HG03565 (cell line): ENCODE data around the gene ACTR3.
A peak's percentile ranks its signal among the peaks of the same experiment; 100 is the strongest.
"Not testable (repeated sequence)": the region's sequence is repeated elsewhere in the genome, so short reads cannot be mapped to it uniquely, and the experiment has no call there.

ENCODE experiments used
- ATAC-seq: cut with Tn5 transposase; IDR thresholded peaks from one replicate; pipeline ENCODE4 v1.9.1; 2021; ENCODE audit warnings: mild to moderate bottlenecking, moderate library complexity; ENCODE audit not compliant: unreplicated experiment

The ACTR3 gene

DNA sequence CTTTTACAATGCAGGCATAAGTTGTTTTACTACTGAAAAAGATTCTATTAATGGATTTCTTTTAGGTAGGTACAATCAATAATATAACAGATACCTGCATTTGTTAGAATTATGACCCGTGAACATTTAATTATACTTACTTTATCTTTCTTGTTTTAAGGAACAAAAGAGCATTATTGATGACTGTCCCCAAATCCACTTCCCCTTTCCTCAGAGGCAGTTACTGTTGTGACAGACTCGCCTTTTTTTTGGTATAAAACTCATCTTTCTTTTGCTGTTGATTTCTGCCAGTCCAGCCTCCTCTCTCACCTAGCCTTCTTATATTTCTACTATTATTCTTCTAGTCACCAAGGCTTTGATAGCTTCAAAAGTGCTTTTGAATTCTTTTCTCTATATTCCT is 12.1 kb downstream of the ACTR3 start:
- ATAC-seq: no peak

DNA sequence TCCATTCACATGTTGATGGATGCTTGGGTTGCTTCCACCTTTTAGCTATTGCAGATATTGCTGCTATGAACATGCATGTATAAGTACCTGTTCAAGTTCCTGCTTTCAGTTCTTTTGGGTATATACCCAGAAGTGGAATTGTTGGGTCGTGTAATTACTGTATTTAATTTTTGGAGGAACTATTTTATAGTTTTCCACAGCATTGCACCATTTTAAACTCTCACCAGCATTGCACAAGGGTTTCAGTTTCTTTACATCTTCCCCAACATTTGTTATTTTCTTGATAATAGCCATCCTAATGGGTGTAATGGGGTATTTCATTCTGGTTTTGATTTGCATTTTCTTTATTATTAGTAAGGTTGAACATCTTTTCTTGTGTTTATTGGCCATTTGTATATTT is 16.0 kb downstream of the ACTR3 start:
- no peak for ATAC-seq

DNA sequence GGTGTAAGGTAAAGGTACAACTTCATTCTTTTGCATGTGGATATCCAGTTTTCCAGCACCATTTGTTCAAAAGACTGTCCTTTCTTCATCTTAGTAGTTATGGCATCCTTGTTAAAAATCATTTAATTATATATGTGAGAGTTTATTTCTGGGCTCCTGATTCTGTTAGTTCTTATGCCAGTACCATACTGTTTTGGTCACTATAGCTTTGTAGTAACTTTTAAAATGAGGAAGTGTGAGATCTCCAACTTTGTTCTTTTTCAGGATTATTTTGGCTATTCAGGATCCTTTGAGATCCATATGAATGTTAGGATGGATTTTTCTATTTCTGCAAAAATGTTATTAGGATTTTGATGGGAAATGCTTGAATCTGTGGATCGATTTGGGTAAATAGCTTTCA is 16.8 kb downstream of the ACTR3 start:
- ATAC-seq: no peak

DNA sequence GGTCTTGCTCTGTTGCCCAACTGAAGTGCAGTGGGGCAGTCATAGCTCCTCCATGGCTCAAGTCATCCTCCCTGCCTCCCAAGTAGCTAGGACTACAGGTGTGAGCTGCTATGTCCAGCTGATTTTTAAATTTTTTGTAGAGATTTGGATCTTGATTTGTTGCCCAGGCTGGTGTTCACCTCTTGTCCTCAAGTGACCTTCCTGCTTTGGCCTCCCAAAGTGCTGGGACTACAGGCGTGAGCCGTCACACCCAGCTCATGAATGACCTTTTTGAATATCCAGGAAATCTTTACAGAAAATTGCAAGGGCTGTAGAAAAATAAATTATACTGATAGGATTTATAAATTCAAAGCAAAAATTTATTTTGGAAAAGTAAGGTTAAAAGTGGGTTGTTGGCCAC is 17.4 kb downstream of the ACTR3 start:
- ATAC-seq: no peak

DNA sequence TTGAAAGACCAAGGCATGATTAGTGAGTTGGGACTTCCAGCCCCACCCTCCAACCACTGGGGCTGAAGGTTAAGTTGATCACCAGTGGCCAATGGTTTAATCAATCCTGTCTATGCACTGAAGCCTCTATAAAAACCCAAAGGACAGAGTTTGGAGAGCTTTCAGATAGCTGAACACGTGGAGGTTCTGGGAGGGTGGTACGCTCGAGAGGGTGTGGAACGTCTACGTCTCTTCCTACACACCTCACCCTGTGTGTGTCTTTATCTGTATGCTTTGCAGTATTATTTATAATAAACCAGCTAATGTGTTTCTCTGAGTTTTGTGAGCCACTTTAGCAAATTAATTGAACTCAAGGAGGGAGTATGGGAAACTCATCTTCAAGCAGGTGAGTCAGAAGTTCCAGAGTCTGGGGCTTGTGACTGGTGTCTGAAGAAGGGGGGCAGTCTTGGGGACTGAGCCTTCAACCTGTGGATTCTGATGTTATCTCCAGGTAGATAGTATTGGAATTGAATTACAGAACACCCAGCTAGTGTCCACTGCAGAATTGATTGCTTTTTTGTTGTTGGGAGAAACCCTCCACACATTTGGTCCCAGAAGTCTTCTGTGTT is 20.3 kb downstream of the ACTR3 start:
- no peak for ATAC-seq

DNA sequence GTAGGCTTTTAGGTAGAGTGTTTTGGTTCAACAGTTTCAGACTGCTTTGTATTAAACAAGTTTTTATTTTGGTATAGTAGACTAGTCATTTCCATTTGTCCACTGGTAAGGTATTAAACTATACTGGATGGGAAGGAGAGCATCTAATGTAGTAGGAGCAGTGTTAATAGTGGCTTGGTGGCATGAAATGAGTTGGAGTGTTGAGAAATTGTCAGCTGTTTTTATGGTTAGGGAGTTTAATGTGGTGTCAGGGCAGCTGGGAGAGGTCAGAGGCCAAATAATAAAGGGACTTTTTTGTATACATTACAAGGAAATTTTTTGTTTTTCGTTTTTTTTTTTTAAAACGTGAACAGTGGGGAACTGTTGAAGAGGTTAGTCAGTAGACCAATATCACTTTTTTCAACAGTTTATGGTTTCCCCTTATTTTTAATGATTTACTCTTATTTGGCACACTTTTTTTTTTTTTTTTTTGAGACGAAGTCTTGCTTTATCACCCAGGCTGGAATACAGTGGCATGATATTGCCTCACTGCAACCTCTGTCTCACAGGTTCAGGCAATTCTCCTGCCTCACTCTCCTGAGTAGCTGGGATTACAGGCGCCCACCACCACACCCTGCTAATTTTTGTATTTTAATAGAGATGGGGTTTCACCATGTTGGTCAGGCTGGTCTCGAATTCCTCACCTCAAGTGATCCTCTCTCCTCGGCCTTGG is 21.2 kb downstream of the ACTR3 start:
- no peak for ATAC-seq

DNA sequence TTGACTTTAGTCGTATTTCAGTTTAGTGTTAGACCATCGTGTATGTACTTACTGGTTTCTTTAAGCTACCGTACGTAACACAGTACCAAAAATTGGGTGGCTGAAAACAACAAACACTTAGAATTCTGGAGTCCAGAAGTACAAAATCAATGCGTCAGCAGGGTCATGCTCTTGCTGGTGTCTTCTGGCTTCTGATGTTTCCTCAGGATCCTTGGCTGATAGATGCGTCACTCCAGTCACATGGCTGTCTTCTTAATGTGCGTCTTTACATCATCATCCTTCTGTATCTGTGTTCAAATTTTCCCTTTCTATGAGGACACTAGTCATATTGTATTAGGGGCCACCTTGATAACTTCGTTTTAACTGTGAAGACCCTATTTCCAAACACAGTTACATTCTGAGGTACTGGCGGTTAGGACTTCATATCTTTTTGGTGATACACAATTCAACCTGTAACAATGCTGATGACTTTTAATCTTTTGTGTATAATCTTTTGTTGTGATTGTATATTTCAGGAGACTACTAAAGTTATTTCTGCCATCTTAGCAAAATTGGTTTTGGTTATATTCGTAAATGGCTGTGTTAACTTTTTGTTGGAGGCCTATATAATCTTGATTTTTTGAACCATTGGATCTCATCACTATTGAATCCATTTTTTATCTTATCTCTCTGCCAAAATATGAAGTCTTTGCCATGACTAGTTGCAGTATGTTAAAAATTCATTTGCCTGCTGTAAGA is 25.4 kb downstream of the ACTR3 start:
- no peak for ATAC-seq

DNA sequence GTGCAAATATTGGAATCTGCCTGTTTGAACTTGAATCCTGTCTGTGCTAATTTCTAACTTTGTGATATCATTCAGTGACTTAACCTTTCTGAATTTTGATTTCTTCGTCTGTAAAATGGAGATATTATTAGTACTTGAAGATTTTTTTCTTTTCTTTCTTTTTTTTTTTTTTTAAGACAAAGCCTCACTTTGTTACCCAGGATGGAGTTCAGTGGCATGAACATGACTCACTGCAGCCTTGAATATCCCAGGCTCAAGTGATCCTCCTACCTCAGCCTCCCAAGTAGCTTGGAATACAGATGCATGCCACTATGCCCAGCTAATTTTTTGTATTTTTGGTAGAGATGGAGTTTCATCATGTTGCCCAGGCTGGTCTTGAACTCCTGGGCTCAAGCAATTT is 28.3 kb downstream of the ACTR3 start:
- ATAC-seq: no peak

DNA sequence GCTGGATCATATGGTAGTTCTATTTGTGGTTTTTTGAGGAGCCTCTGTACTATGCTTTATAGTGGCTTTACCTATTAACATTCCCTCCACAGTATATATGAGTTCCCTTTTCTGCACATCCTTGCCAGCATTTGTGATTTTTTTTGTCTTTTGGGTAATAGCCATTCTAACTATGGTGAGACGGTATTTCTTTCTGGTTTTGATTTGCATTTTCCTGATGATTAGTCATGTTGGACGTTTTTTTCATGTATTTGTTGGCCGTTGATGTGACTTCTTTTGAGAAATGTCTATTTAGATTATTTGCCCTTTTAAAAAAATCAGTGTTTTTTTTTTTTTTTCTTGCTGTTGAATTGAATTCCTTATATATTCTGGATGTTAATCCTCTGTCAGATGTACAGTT is 31.1 kb downstream of the ACTR3 start:
- no peak for ATAC-seq

DNA sequence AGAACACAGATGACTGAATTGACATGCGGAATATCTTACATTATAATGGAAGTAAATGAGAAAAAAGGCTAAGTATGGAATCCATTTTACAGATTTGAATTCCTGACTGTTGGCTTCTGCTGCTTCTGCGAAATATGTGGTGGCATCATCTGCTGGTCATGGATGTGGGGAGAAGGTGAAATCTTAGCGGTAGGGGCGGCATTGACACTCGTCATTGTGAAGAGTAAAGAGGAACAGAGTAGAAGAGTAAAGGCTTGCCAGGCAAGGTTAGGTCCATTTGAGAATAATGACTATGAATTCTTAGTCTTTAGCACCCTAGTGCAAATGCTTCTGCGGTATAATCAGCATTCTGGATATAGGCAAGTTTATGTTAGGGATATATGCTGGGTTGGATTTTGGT is 32.4 kb downstream of the ACTR3 start:
- ATAC-seq: peak; percentile 1

DNA sequence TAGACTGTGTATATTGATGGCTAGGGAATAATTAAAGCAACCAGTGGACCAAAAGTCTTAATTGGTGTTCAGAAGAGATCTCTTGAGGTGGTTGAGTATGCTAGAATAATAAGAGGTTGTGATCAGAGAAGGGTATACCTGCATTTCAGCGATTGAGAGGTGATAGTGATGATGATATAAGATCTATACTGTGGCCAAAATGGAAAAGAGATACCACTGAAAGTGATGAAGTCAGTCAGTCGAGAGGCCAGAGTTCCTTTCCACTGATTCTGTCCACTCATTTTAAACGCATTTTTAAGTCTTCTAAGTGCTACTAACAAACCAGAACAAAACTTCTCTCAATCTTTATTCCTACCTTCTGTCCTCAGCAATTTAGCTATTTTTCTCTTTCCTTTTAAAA is 32.9 kb downstream of the ACTR3 start:
- peak; percentile 45 for ATAC-seq

DNA sequence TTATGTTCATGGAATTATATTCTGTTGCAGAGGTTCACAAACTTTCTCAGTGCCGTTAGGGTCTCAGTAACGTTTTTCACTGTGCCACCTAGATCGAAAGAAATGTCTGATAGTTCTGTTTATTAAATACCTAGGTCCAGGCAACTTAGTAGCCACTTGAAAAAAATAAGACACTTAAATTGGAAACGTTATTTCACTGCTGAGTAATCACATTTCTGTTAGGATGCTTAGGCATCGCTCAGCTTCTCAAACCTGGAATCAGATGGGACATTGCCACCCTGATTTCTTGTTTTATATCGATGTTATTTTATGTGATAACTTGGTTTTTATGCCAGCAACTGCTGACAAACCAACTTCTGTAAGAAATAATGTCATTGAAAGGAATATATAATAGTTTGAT is 36.0 kb downstream of the ACTR3 start:
- ATAC-seq: no peak

DNA sequence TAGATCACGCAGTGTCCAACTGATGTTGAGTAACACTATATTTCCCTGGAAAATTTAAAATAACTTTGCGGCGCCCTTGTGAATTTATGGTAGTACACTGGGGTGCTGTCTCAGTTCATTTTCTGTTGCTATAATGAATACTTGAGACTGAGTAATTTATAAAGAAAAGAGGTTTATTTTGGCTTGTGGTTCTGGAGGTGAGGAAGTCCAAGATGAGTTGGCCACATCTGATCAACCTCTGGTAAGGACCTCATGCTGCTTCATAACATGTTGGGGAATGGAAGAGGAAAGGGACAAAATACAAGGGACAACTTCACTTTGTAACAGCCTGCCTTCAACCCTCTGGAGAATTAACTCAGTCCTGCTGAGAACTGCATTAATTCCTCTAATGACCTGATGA is 36.4 kb downstream of the ACTR3 start:
- ATAC-seq: no peak

DNA sequence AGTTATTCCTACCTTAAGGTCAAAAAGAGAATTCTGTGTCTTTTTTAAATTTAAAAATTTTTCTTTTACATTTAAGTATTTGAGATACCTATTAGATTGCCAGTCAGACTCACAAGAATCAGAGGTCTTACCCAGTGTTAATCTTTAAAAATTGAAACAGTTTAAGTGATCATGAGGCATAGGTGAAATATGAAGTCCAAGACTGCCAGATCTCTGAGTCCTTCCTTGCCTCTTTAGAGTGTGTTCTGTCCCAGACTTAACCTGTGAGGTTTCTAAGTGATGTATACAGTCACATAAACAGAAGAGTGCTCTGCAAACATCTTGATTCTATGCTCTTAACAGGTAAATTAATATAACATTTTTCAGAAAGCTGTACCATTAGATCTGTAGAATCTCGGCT is 40.6 kb downstream of the ACTR3 start:
- no peak for ATAC-seq

DNA sequence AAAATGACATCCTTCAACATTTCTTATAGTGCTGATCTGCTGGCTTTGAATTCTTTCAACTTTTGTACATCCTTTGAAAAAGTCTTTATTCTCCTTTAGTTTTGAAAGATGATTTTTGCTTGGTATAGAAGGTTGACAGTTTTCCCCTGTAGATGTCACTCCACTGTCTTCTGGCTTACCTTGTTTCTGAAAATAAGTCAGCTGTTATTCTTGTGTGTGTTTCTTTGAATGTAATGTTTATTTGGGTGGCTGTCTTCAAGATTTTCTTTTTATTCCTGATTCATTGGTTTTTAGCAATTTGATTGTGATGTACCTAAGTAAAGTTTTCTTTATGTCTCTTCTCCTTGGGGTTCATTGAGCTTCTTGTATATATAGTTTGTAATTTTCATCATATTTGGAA is 47.6 kb downstream of the ACTR3 start:
- no peak for ATAC-seq

DNA sequence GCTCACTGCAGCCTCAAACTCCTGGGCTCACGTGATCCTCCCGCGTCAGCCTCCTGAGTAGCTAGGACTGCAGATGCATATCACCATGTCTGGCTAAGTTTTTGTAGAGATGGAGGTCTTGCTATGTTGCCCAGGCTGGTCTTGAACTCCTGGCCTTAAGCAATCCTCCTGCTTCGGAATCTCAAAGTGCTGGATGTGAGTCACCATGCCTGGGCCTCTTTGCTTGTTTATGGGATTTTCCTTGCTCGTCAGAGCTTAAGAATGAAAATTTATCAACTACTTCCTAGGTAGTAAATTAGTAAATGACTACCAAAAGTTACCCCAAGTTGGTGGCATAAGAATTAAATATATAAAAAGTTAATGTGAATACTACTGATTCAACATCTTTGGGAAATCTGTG is 51.0 kb downstream of the ACTR3 start:
- ATAC-seq: no peak

DNA sequence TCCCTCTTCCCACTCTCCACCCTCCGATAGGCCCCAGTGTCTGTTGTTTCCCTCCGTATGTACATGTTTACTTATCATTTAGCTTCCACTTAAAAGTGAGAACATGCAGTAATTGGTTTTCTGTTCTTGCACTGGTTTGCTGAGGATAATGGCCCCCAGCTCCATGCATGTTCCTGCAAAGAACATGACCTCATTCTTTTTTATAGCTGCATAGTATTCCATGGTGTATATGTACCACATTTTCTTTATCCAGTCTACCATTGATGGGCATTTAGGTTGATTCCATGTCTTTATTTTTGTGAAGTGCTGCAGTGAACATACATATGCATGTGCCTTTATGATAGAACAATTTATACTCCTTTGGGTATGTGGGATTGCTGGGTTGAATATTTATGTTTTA is 55.9 kb downstream of the ACTR3 start:
- ATAC-seq: not testable (repeated sequence)

DNA sequence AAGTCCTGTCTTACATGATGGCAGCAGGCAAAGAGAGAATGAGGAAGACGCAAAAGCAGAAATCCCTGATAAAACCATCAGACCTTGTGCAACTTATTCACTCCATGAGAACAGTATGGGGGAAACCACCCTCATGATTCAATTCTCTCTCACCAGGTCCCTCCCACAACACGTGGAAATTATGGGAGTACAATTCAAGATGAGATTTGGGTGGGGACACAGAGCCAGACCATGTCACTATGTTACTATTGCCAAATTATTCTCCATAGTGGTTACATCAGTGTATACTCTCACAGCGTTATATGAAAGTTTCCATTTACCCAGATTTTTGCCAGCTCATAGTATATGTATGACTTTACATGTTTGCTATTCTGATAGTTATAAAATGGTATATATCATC is 61.0 kb downstream of the ACTR3 start:
- ATAC-seq: not testable (repeated sequence)

DNA sequence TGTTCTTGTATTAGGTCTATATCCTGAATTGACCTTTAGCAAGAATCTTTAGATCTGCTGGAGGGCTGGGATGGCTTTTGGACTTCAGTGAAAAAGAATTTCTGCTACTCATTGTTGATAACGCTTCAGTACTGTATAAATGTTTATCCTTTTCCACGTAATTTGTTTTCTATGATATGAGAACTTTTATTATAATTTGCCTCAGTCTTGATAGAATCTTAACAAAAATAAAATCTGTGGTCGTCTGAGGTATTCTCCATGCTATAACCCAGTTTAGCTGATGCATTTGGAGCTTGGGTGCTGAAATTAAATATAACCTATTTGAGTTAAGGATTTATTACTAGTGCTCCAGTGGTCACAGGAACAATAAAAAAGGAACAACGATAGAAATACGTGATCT is 71.1 kb downstream of the ACTR3 start:
- ATAC-seq: no peak

DNA sequence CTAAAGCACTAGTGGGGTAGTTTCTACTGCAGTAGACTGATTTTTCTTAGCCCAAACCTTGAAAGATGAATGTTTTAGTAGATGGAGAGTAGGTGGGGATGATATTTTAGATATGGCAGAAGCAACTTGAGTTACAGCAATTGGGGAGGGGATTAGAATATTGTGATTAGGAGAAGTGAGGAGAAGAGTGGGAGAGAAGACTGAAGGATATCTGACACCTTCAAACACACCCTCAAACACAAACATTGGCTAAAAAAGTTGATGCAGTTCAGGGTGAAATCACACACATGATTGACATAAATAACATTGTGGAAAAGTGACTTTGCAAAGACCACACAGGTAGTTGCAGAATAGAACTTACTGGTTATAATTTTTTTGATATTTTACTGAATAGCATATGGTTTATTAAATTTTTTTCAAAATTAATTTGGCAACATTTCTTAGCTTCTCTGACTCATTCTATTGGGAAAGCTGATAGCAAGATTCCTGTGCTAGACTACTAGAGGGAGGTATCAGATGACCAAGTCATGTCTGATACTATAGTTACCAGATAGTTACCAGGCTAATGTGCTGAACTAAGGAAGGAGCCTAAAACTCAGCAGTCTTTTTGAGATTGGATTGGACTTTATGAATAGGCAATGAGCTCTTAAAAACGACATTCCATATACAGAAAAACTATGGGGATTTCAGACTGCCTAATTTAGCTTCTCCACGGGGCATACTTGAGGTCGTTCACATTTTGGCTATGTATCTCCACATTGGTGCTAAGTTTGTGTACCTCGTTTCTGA is 73.0 kb downstream of the ACTR3 start:
- no peak for ATAC-seq

DNA sequence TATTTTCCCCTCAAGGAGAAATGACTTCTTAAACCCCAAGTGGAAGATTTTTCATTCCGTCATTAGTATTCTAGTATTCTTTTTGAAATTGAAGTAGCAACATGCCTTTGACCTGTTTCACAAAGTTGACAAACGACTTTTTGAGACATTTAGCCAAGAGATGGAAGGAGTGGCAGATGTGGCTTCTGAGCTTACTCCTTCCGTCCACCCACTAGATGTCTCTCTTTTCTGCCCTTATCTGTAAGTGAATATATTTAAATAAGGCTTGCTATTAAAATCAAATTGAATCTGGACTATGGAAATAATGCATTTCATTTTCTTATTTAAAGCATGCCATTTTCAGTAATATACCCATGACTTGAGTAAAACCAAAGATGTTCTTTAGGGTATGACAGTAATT is 74.1 kb downstream of the ACTR3 start:
- ATAC-seq: no peak

DNA sequence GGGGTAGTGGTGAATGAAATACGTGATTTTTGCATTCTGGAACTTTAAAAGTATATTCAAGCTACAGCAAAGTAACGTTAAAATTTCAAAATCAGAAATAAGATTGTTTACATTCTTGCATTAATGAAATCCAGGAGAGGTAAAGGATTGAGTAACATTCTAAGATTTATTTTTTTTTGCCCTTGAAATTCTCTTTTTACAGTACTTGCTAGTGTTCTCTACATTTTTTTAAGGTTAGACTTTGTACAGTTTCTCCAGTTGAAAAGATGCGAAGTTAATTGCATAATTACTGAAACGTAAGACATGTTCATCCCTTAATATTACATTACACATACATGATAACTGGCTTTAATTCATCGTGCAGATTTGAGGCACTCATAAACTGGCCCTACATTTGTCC is 74.5 kb downstream of the ACTR3 start:
- ATAC-seq: no peak
